ENCODE measurements around the gene SLBP. TPM values are rescaled to one million over a fixed set of nuclear protein-coding genes. Genes with fewer than 3 reads are reported as not detected.

The SLBP gene
- total RNA-seq: 54.3 and 56.5 TPM in 2 replicates
- long read RNA-seq, transcript SLBP-206 (8 exons, 1,977 nt): major isoform, 9 of 19 reads
- long read RNA-seq, partial matches to known transcripts: 8 of 19 reads
- long read RNA-seq, other reads (novel, unspliced or antisense): 1 of 19 reads

DNA sequence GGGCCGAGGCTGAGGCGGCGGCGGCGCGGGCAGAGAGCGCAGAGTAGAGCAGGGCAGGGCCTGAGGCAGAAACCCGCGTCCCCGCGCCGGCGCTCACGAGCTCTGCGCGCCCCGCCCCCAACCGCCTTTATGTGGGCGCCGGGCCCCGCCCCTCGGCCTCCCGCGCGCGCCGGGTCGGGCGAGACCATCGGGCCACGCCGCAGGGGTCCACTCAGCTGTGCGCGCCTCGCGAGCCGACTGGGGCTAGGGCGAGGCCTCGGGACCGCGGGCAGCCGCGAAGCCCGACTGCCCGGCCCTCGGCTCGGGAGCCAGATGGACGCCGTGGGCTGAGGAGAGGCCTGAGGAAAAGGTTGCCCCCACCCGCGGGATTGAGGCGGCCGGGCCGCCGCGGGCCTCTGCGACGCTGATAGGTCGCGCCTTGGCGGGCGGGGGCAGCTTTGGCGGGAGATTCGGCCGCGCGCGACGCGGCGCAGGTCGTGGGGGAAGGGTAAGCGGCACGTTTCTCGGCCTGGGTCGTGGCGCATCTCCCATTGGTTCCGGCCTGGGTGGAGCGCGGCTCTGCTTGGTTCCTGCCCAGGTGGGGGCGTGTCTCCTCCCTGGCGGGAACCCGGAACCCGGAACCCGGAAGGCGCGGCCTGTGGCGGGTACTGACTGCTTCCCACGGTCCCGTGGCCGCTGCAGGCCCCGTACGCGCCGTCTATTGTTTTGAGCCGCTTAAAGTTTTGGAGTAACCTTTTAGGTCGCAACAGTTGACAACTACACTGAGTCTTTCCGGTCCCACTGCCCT, at the start of gene SLBP:
TSS of gene SLBP (minus strand) at position 104 of the 787 bp plus-strand sequence. CDS start 131 bp downstream, outside the sequence.
- no peaks in the 10 kb centered on the region for H3K27me3 Mint-ChIP-seq
- H3K4me3 Mint-ChIP-seq (ENCODE audit: low read depth): peak within 1 kb of the TSS; percentile 95
- H3K4me1 Mint-ChIP-seq (ENCODE audit: low read depth): peaks cover 38% of the 10 kb centered on the region
- DNase-seq (ENCODE audit: low spot score, unreplicated experiment): peak; percentile 92
- peaks cover 13% of the 10 kb centered on the region for H3K36me3 Mint-ChIP-seq (ENCODE audit: insufficient read depth)
- H3K9me3 Mint-ChIP-seq (ENCODE audit: low read depth): no peaks in the 10 kb centered on the region
- H3K27ac Mint-ChIP-seq: peak within 1 kb of the TSS; percentile 97
- no peak for TF ChIP-seq CTCF (IDR thresholded peaks at IDR 0.05; ENCODE audit: unreplicated experiment)

DNA sequence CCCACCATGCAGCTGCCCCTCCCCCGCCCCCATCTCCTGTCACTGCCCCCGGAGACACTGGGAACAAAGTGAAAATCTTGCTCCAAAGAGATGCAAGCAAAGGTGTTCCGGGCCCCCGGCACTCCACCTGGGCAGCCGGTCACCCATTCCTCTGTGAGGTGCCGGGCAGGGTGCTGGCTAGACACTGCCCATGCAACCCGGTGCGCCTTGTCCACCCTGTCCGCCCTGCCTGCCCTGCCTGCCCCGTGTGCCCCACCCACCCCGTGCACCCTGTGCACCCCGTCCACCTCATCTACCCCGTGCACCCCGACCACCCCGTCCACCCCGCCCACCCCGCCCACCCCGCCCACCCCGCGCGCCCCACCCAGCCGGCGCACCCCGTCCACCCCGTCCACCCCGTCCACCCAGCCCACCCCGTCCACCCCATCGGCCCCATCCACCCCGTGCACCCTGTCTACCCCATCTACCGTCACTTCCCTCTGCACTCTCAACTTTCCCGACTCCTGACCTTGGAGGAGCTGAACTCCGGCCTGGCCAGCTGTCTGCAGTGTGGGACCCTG, 49.1 kb upstream of the SLBP start:
- no peak overlapping the region for H3K4me3 Mint-ChIP-seq (ENCODE audit: low read depth)
- no peaks in the 10 kb centered on the region for H3K9me3 Mint-ChIP-seq (ENCODE audit: low read depth)
- no peaks in the 10 kb centered on the region for H3K36me3 Mint-ChIP-seq (ENCODE audit: insufficient read depth)
- no peak for TF ChIP-seq CTCF (IDR thresholded peaks at IDR 0.05; ENCODE audit: unreplicated experiment)
- peaks cover 14% of the 10 kb centered on the region for H3K4me1 Mint-ChIP-seq (ENCODE audit: low read depth)
- H3K27ac Mint-ChIP-seq: no peak overlapping the region
- DNase-seq (ENCODE audit: low spot score, unreplicated experiment): no peak
- H3K27me3 Mint-ChIP-seq: no peaks in the 10 kb centered on the region

DNA sequence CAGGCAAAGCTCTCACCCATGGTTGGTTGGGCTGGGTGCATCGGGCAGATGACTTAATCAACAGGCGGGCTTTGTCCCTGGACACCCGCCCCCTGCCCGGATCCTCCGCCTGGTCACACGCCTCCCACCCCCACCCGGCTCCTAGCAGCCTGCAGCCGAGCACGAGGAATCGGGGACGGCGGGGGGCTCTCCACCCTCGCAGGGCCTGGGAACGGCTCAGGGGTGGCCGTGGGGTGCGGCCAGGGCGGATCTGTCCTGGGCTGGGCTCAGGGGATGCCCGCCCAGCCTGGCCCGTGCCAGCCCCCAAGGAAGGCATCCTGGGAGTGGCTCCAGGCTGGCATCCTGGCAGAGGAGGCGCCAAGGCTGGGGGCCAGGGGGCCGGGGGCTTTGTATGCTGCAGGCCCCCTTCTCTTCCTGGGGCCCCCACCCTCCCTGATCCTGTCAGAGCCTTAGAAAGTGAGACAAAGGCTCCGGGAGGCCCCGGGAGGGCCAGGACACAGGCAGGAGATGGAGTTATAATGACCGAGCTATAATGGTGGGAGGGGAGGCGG, 48.5 kb upstream of the SLBP start:
- no peak for DNase-seq (ENCODE audit: low spot score, unreplicated experiment)
- no peak overlapping the region for H3K4me3 Mint-ChIP-seq (ENCODE audit: low read depth)
- H3K36me3 Mint-ChIP-seq (ENCODE audit: insufficient read depth): no peaks in the 10 kb centered on the region
- no peak overlapping the region for H3K27ac Mint-ChIP-seq
- no peaks in the 10 kb centered on the region for H3K27me3 Mint-ChIP-seq
- no peaks in the 10 kb centered on the region for H3K9me3 Mint-ChIP-seq (ENCODE audit: low read depth)
- TF ChIP-seq CTCF (IDR thresholded peaks at IDR 0.05; ENCODE audit: unreplicated experiment): no peak
- H3K4me1 Mint-ChIP-seq (ENCODE audit: low read depth): peaks cover 13% of the 10 kb centered on the region

DNA sequence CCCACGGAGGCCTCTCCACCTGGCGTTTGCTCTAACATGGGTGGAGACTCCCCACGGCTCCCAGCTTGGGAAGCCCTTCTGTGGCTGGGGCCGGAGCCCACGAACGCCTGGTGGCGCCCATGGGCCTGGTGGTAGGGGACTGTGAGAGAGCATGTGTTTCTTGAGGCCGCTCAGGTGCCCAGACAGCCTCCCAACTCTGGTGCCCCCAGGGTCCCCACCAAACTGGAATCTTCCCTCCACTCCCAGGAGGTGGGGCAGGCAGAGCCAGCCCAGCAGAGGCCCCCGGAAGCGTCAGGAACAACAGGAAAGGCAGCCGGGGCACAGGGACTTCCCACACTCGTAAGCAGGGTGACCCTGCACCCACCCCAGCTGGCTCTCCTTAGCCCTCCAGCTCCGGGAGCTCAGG, 47.7 kb upstream of the SLBP start:
- no peaks in the 10 kb centered on the region for H3K27me3 Mint-ChIP-seq
- H3K36me3 Mint-ChIP-seq (ENCODE audit: insufficient read depth): no peaks in the 10 kb centered on the region
- no peak for DNase-seq (ENCODE audit: low spot score, unreplicated experiment)
- TF ChIP-seq CTCF (IDR thresholded peaks at IDR 0.05; ENCODE audit: unreplicated experiment): no peak
- no peak overlapping the region for H3K4me3 Mint-ChIP-seq (ENCODE audit: low read depth)
- no peak overlapping the region for H3K27ac Mint-ChIP-seq
- peaks cover 10% of the 10 kb centered on the region for H3K4me1 Mint-ChIP-seq (ENCODE audit: low read depth)
- H3K9me3 Mint-ChIP-seq (ENCODE audit: low read depth): no peaks in the 10 kb centered on the region

GRCh38 chr4:1759170-1759817, 47.2 kb upstream of the SLBP start:
- H3K27me3 Mint-ChIP-seq: no peaks in the 10 kb centered on the region
- H3K9me3 Mint-ChIP-seq (ENCODE audit: low read depth): no peaks in the 10 kb centered on the region
- H3K4me1 Mint-ChIP-seq (ENCODE audit: low read depth): peaks cover 10% of the 10 kb centered on the region
- no peak overlapping the region for H3K4me3 Mint-ChIP-seq (ENCODE audit: low read depth)
- no peaks in the 10 kb centered on the region for H3K36me3 Mint-ChIP-seq (ENCODE audit: insufficient read depth)
- TF ChIP-seq CTCF (IDR thresholded peaks at IDR 0.05; ENCODE audit: unreplicated experiment): no peak
- no peak for DNase-seq (ENCODE audit: low spot score, unreplicated experiment)
- H3K27ac Mint-ChIP-seq: peak overlapping the region; percentile 78
